Pulmonary artery endothelial cell (primary cell): Measurements from ENCODE around the gene CTRB1. TPM values are rescaled to one million over a fixed set of nuclear protein-coding genes. Genes with fewer than 3 reads are reported as not detected.
"Not testable (repeated sequence)": the region's sequence is repeated elsewhere in the genome, so short reads cannot be mapped to it uniquely, and the experiment has no call there.

ENCODE experiments used
- DNase-seq: peaks from one replicate; pipeline ENCODE4 v3.0.0-alpha.2; 2011; ENCODE audit warnings: low read depth, low spot score
- total RNA-seq: library from RNA; depleted of rRNA; stranded (reverse); fragments of >200 nt; gene quantifications from 2 replicates; pipeline ENCODE4 v1.2.3, GENCODE V29; 2014

The CTRB1 gene
- total RNA-seq, 1 donor from 2014 or later: not detected

DNA sequence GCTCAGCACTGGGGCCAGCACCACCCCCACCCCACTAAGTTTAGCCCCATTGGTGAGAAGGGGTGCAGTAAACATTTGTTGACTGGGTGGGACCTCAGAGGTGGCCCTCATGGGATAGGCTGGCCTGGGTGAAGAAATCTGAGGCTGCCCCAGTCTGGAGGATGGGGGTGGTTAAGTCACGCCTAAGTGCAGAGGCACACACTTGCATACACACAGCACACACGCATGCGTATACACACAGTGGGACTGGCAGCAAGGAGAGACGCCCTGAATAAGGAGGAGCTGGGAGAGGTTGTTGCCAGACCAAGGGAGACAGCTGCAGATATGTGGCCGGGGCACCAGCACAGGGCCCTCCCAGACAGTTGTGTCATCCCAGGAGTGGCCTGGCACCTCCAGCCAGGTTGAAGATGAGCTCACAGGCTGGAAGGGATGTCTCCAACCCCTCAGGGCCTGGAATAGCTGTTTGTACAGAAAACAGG lies 35.6 kb downstream of the CTRB1 start:
- no peak for DNase-seq

DNA sequence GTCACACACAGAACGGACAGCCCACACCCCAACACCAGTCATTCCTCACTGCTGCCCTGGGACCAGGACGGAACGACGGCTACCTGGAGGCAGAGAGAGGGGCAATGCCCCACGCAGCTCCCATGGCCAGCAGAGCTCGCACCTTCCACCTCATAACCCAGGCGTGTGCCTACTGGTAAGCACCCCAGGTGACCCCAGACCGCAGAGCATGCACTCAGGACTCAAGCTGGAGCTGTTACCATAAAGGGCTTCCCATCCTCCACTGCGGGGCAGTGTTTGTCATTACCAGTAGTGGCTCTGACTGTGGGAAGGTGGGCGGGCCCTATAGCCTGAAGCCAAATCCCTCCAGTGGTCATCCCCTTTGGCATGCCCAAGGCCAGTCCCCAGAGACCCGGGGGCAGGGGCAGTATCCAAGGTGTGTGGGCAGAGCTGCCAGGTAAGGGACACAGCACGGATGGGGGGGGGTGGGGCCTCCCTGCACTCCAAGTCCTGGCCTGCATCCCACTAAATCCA lies 37.3 kb downstream of the CTRB1 start:
- DNase-seq: no peak

DNA sequence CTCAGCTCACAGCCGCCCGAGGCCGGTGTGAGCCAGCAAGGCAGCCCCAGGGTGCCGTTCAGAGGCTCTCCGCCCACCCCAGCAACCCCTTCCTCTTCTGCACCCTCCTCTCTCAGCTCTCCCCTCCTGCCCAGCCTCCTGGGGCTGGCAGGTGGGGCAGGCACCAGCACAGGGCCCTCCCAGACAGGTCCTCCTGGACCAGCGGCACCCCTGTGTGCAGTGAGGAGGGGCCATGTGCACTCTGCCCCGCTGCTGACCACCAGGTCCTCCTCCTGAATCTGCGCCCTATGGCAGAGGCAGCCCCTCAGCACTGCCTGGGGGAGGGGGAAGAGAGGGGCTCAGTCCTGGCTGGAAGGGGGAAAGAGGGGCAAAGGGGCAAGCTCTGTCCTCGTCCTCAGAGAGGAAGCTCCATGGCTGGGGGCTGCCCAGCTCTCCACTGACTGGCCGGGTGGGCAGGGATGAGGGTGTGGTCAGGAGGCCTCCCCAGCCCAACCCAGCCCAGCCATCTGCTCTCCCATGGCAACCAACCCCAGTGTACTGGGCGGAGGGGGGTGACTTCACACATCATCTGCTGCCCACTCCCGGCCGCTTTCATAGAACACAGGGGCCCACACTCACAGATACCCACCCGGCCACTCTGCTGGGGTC lies 38.0 kb downstream of the CTRB1 start:
- DNase-seq: no peak

DNA sequence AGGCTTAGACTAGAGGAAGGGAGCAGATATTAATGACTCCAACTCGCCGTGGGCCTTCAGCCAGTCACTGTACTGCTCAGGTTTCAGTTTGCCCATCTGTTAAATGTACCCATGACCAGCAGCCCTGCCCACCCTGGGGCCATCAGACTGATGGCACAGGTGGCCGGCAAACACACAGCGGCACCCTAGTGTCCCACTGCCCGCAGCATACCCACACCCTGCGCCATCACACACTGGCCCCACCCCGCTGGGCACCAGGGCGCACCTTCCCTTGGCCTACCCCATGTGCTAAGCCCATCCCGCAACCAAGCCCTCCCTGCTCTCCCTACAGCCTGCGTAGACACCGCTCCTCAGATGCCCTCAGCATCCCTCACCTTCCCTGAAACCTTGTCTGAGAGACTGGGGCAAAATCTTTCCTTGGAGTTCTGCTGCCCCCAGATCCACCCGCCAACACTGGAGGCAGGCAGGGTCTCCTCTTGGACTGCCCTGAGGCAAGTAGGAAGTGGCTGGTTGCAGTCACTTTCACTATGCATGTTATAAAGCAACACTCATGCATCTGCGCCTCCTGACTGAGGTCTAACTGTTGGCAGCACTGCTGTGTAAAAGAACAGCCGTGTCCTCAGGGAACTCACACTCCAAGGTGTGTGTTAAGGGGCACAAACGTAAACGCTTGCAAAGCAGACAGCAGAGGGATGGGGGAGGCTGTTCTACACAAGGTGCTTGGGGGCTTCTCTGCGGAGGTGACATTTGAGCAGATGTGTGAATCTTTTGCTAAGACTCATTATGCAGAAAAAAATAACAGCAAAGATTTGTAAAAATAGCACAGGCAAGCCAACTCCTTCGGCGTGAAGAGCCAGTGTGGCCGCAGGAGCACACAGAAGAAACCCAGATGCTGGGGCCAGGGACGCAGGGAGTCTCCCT lies 39.4 kb downstream of the CTRB1 start:
- DNase-seq: no peak

DNA sequence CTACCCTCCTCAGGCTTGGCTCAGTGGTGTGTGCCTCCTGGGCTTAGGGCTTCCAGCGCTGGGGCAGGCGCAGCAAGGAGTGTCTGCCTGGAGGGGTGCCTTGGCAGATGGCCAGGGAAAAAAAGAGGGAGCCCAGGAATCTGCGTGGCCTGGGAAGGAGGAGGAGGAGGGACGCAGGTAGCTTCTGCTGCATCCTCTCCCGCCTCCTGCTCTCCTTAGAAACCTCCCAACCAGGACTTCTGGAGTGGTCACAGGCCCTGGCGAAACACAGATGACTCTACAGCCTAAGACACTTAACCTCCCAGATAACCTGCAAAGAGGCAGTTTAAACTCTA lies 40.0 kb downstream of the CTRB1 start:
- DNase-seq: no peak

DNA sequence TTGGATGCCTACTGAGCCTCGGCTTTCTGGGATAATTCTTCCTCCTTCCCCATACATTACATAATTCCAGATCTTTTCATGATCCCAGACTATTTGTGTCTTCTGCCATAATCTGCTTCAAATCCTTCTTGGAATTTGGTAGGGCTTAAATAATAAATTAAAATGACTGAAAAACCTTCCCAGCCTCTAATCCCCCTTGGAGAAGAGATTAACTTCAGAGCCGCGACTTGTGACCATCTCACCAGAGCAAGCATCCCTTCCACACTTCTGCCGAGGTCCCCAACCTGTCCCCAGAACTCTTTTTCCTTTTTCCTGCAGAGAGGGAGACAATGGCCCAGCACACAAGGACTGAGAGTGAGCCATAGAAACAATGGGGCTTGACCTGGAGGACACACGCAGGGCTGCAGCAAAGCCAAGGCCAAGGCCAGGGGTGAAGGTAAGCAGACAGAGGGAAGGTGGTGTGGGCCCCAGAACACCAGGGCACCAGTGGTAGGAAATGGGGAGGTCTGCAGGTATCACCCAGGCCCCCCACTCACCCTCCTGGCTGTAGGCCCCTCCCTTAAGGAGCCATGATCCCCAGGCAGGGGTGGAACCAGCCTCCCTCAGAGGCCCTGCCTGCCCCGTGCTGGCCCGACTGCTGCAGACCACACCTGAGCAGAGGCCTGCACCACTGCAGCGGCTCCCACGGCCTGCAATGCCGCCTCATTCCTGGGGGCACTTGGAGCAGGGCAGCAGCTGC lies 42.2 kb downstream of the CTRB1 start:
- DNase-seq: no peak

DNA sequence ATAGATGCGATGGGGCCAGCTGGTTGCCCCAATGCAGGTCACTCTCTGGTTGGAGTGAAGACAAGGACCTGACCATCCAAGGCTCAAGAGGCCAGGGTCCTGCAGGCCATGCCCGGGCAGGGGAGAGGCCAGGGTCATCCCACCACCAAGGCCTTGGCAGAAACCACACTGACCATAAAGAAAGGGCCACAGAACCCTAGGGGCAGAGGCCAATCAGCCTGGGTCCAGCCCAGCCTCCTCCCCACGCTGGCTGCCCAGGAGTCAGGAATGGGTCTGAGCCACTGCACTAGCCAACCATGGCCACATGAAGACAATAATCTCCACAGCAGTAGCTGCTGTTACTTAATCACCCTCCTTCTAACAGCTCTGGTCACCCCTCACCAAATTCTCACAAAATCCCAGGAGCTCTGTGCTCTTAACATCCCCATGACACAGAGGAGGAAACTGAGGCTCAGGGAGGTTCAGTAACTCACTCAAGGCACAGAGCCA lies 42.8 kb downstream of the CTRB1 start:
- DNase-seq: no peak

DNA sequence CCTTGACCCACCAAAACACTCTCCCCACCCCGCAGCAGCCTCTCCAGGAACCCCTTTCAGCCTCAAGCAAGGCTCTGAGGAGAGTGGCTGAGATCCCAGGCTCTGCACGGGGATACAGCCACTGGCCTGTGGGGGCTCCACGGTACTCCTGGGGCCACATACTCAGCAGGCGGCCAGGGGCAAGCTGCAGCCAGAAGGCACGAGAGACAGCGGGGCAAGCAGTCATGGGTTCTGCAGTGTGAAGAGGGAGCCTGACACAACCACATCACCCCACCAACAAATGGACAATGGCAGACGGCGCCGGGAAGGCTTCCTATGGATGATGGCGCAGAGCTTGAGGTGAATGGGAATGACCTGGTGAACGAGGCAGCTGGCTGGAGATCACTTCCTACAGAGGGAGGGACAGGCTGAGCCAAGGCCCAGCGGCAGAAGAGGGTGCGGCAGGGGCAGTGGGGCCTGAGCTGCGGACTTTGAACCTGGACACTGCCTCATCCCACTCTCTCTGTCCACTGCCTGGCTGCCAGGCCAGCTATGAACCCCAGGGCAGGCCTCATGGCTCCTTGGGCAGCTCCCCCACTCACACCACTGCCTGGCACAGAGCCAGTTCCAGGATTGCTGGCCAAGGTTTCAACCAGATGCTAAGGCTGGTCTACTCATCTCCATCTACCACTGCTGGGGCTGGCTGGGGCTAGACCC lies 43.5 kb downstream of the CTRB1 start:
- no peak for DNase-seq

DNA sequence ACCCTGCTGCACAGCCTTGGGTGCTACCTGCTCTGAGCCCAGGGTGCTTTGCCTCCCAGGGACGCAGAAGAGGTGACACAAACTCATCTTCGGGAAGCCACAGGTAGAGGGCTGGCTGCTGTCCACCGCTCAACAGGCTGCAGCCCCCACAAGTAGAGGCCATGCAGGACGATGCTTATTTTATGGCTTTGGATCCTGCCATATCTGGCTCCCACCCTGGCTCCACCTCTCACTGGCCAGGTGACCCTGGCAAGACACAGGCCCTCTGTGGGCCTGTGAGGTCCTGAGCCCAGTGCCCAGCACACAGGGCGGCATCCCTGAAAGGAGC lies 44.0 kb downstream of the CTRB1 start:
- no peak for DNase-seq

DNA sequence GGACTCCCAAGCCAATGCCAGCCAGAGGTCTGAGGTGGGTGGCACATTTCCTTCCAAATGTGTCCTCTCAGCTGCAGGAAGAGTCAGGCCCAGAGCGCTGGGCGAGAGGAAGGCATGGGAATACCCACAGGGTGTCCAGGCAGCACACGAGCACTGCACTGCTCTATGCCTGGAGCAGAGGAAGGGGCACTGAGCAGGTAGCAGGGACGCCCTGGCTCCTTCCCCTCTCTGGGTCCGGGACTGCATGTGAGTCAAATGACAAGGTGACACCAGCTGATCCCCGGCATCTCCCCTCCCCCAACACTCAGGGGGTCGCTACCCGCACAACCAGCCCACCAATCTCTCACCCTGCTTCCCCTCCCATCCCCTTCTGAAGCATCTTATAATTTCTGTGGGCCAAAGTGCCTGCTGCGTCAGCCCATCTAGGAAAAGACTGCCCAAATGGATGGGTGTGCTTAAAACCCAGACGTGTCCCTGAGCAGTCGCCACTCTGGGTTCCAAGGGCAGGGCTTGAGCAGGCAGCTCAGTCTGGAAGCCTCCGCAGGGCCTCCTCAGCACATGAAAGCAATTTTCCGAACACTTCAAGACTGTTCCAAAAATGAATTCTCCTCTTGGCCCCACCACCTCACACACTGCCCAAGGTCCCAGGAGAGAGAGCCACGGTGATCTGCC lies 44.6 kb downstream of the CTRB1 start:
- DNase-seq: no peak

DNA sequence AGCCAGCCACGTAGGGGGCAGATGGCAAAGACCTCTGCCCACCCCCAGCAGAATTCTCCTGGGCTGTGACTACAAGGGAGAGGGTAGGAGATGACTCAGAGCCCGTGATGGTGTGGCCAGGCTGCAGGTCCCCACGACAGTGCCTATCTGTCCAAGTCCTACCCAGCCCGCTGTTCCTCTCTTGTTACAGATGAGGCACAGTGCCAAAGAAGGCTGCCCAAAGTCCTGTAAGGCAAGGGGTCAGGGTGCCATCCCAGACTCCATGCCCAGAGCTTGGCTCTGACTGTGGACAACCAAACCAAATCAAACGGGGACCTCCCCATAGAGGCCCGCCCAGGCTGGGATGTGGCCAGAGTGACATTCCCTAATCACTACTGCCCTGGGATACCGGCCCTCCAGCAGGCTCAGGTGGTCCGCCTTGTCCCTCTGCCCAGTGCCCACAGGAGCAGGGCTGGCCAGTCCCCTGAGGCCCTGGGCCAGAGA lies 45.2 kb downstream of the CTRB1 start:
- DNase-seq: no peak

DNA sequence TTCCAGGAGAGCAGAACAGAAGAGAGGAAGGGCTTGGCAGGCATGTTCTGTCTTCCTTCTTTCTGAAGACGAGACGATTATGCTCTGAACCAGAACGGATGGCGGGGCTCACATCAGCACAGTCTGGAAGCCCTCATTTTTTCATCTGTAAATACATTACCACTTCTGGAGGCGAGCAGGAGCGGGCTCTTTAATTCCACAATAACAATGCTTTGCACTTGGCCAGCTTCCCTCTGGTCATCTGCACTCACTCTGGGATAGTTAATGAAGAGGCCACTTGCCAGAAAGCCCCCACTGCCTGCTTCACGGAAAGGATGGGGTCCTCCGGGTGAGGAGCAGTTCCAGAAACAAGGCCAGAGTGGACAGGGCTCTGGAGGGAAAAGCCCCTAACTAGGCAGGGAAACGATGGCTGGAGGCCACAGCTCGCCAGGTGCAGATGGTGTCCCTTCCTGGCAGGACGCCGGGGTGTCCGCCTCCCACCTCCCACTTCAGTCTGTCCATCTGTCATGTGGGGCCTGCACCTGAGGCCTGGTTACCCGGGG lies 45.7 kb downstream of the CTRB1 start:
- DNase-seq: no peak

DNA sequence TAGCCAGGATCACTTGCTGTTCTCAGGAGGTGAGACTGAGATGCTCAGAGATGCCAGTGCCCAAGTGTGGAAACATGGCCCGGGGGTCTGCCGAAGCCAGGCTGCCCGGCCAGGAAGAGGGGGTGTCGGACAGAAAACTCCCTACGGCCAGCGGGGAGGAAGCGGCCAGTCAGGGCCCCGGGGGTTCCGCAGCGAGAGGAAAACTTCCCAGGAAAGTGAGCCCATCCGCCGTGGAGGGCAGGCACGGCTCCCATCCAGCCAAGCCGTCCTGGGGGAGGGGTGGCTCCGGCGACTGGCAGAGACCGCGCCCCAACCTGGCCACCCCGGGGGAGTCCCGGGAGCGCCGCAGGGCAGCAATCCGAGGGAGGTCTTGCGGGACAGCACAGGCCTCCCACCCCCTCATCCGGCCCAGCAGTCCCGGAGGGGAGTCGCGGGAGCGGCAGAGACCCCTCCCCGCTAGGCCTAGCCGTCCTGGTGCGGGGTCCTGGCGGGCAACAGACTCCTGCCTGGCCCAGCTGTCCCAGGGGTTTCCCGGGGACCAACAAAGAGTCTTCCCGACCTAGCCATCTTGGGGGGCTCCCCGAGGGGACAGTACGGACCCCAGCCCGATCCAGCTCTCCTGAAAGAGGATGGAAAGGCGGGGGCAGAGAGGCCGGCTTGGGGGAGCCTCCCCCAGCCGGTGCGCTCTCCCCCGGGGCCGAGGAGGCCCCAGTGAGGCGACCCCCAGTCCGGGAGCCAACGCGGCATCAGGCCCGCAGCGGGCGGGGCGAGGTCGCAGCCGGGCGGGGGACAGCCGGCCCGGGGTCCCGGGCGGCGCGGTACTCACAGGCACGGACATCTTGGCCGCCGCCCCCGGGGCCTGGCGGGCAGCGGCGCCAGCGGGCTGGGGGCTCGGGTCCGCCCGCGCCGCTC lies 46.5 kb downstream of the CTRB1 start:
- no peak for DNase-seq

DNA sequence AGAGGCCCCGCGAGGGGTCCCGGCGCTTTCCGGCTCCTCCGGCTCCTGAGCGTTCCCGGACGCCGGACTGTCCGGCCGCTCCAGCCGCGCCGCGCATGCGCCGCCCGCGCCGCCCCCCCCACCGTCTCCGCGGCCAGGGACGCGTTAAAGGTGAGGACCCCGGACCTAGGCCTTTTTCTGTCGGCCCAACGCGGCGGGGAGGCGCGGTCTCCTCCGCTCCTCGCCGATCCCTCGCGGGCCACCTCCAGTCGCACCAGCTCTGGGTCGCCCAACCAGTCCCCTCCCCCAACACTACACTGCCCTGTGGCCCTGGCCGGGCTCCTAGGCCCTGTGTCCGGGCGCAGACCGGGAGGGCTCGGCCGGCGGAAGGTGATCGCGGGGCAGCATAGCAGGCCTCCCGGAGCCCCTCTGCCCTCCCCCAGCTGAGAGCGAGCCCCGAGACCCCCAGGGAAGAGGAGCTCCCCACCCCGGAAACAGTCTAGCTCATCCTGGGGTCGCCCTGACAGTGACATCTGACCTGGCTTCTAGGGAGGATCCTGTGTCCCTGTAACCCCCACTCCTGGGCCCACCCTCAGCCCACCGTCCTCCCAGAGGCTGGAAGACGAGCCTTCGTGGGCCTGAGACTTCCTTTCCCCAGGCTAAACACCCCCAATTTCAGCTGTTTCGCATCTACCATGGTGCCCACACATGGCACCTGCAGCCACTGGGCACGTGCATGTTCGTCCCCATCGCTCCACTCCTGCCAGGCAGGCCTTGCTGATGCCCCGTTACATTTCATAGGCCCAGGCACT lies 47.3 kb downstream of the CTRB1 start:
- DNase-seq: no peak

DNA sequence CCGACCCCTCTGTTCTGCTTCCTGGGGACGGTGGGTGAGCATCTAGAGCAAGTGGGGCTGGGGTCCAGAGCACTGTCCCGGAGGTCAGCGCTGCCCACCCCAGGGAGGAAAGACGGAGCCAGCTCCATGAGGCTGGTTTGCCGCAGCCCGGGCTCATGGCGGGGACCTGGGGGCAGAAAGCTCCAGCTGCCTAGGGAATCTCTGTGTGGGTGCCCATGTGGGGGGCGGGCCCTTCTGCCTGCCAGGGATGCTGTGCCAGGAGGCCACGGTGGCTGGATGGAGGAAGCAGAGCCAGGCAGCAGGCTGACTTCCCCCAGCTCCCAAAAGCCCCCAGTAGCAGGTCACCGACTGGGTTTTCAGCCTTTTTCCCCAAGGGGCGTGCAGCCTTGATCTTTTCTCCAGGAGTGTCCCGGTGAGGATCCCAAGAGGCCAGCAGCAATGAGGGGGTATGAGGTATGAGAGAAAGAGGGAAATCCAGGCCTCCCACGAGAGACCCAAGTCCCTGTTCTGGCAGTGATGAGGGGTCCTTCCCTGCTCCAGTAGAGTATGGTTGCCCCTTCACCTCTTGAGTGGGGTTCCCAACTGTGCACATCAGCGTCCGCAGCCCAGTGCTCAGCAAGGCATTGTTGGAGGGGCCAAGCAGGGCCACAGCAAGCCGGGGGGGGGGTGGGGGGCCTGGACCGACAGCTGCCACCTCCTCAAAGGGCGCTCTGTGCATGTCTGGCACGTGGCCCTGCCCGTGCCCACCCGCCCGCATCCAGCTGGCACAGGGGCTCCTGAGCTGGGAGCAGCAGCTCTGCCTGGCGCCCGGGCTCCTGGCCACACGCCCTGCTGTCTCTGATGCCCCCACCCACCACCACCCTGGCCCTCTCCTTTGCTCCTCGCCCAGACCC lies 48.2 kb downstream of the CTRB1 start:
- no peak for DNase-seq

DNA sequence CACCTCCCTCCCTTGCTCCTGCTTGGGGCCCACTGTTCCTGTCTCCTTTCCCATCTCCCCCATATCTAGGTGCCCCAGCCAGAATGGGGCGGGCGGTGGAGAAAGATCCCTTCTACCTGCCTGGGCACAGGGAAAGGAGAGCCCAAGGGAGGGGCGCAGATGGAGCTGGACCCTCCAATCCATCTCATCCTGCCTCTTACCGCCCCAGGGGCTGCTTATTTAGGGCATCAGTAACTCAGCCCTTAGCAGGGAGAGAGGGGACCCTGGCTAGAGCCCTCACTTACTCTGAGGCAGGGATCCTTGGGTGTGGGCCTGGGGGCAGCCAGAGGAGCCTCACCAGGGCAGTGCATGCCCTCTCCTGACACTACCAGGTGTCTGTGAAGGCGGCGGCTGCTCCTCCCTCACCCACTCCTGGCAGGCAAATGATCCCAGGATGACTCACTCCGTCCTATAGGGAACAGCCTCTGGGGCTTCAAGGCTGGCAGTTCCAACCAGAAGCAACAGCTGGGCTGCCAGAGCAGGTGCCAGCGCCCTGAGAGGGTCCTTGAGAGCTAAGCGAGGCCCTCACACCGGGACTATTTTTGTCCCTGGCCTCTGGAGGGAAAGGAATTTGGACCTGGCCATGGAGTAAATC lies 49.0 kb downstream of the CTRB1 start:
- DNase-seq: no peak

DNA sequence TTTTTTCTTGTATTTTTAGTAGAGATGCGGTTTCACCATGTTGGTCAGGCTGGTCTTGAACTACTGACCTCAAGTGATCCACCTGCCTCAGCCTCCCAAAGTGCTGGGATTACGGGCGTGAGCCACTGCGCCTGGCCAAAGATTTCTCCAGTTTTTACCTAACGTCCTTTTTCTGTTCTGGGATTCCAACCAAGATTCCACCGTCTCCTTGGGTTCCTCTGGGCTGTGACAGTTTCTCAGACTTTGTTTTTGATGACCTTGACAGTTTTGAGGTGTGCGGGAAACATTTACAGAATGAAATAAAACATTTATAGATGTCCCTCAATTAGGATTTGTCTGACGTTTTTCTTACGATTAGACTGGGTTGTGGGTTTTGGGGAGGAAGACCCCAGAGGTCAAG lies 50.6 kb downstream of the CTRB1 start:
- DNase-seq: not testable (repeated sequence)
